ENCODE data around the gene CLN5.

Gene CLN5

DNA sequence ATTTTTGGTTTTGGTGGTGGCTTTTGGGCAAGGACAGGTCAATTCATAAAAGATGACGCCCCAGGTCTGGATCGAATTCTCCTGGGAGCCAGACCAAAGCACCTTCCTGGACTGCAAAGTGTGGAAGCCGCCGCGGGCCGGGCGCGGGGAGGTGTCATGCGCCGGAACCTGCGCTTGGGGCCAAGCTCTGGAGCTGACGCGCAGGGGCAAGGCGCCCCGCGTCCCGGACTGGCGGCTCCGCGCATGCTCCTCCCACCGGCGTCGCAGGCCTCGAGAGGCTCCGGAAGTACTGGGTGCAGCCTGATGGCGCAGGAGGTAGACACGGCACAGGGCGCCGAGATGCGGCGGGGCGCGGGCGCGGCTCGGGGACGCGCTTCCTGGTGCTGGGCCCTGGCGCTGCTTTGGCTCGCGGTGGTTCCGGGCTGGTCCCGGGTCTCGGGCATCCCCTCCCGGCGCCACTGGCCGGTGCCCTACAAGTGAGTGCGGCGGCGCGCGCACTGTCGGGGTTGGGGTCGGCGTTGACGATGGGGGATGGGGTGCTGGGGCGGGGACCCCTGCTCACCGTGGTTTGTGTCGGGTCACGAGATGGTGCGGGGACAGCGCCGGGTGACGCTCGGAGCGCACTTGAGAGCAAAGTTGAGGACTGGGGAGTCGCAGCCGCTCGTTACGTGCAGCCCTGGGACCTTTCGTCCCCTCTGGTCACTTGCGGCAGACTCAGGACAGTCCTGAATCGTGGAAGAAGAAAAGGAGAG, at the start of gene CLN5:
CLN5 (plus strand) TSS at position 286 of the 752 bp plus-strand sequence; CDS start at position 304, 18 bp downstream.
- Histone ChIP-seq H3K9ac (ENCODE audit: low read length) (peak within 1 kb of the TSS; percentile 87), H2AFZ (ENCODE audit: low read depth, low read length, severe bottlenecking) (peak within 1 kb of the TSS; percentile 95), H3K4me3 (ENCODE audit: insufficient read depth, low read length, poor library complexity, severe bottlenecking) (peak within 1 kb of the TSS; percentile 84), H3F3A (ENCODE audit: insufficient read depth) (no peaks in the 10 kb centered on the region), H4K20me1 (ENCODE audit: low read depth, low read length) (no peaks in the 10 kb centered on the region), H3K4me2 (ENCODE audit: low read depth, low read length, poor library complexity, severe bottlenecking) (peak within 1 kb of the TSS; percentile 70), H3K9me2 (replicated peaks; ENCODE audit: insufficient read depth, low read length) (no peaks in the 10 kb centered on the region), H3K79me2 (ENCODE audit: insufficient read depth, low read length) (0 out of 2 replicates have a peak, but pooled peaks cover 3% of the 10 kb centered on the region), H3K27me3 (ENCODE audit: low read length) (no peaks in the 10 kb centered on the region), H3K9me3 (ENCODE audit: insufficient read depth, low read length) (no peaks in the 10 kb centered on the region), H3K27ac (ENCODE audit: low read depth, low read length) (peak within 1 kb of the TSS; percentile 30), H3K36me3 (ENCODE audit: low read length) (no peaks in the 10 kb centered on the region)
- no peak for TF ChIP-seq EZH2phosphoT487 (conservative IDR thresholded peaks at IDR 0.05; ENCODE audit: low read length)
- TF ChIP-seq, protein P1, sequence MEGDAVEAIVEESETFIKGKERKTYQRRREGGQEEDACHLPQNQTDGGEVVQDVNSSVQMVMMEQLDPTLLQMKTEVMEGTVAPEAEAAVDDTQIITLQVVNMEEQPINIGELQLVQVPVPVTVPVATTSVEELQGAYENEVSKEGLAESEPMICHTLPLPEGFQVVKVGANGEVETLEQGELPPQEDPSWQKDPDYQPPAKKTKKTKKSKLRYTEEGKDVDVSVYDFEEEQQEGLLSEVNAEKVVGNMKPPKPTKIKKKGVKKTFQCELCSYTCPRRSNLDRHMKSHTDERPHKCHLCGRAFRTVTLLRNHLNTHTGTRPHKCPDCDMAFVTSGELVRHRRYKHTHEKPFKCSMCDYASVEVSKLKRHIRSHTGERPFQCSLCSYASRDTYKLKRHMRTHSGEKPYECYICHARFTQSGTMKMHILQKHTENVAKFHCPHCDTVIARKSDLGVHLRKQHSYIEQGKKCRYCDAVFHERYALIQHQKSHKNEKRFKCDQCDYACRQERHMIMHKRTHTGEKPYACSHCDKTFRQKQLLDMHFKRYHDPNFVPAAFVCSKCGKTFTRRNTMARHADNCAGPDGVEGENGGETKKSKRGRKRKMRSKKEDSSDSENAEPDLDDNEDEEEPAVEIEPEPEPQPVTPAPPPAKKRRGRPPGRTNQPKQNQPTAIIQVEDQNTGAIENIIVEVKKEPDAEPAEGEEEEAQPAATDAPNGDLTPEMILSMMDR (IDR thresholded peaks at IDR 0.05; ENCODE audit: insufficient read depth, low read length, poor library complexity, severe bottlenecking): no peak

DNA sequence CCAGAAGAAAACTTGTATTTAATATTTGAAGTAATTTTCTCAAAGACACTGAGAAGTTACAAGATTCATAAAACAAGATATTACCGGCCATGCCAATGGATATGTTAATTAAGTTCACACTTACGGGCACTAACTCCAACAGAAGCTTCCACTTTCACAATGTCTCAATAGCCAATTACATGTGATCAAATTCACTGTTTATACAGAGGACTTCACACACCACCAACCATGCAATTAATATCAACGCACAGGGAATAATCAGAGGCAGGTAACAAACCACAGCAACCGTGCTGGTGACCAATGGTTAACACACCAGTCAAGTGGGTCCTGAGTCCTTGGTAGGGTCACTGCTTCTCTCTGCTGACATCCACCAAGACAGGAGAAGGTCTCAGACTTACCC, 49.5 kb upstream of the CLN5 start:
- Histone ChIP-seq H3K4me2 (ENCODE audit: low read depth, low read length, poor library complexity, severe bottlenecking) (no peak overlapping the region), H3K27me3 (ENCODE audit: low read length) (no peaks in the 10 kb centered on the region), H3K9me2 (replicated peaks; ENCODE audit: insufficient read depth, low read length) (no peaks in the 10 kb centered on the region), H3K36me3 (ENCODE audit: low read length) (no peaks in the 10 kb centered on the region), H3K9ac (ENCODE audit: low read length) (no peak overlapping the region), H3K4me3 (ENCODE audit: insufficient read depth, low read length, poor library complexity, severe bottlenecking) (no peak overlapping the region), H3K79me2 (ENCODE audit: insufficient read depth, low read length) (no peaks in the 10 kb centered on the region), H3F3A (ENCODE audit: insufficient read depth) (no peaks in the 10 kb centered on the region), H3K27ac (ENCODE audit: low read depth, low read length) (no peak overlapping the region), H2AFZ (ENCODE audit: low read depth, low read length, severe bottlenecking) (no peak overlapping the region), H4K20me1 (ENCODE audit: low read depth, low read length) (no peaks in the 10 kb centered on the region), H3K9me3 (ENCODE audit: insufficient read depth, low read length) (peaks cover 4% of the 10 kb centered on the region; the same call in 1 of the 2 replicates)
- TF ChIP-seq, protein P1 (IDR thresholded peaks at IDR 0.05; ENCODE audit: insufficient read depth, low read length, poor library complexity, severe bottlenecking): no peak
- no peak for TF ChIP-seq EZH2phosphoT487 (conservative IDR thresholded peaks at IDR 0.05; ENCODE audit: low read length)

- H3K4me3 ChIP-seq (ENCODE audit: insufficient read depth, low read length, poor library complexity, severe bottlenecking): no peak overlapping the region
- TF ChIP-seq, protein P1 (IDR thresholded peaks at IDR 0.05; ENCODE audit: insufficient read depth, low read length, poor library complexity, severe bottlenecking): no peak
- no peak for TF ChIP-seq EZH2phosphoT487 (conservative IDR thresholded peaks at IDR 0.05; ENCODE audit: low read length)
- no peak overlapping the region for H2AFZ ChIP-seq (ENCODE audit: low read depth, low read length, severe bottlenecking)
- H3K27ac ChIP-seq (ENCODE audit: low read depth, low read length): no peak overlapping the region
- peaks cover 4% of the 10 kb centered on the region; the same call in 1 of the 2 replicates for H3K9me3 ChIP-seq (ENCODE audit: insufficient read depth, low read length)
- no peaks in the 10 kb centered on the region for H3K27me3 ChIP-seq (ENCODE audit: low read length)
- H3K36me3 ChIP-seq (ENCODE audit: low read length): no peaks in the 10 kb centered on the region
- no peak overlapping the region for H3K9ac ChIP-seq (ENCODE audit: low read length)
- H3K9me2 ChIP-seq (replicated peaks; ENCODE audit: insufficient read depth, low read length): no peaks in the 10 kb centered on the region
- H4K20me1 ChIP-seq (ENCODE audit: low read depth, low read length): no peaks in the 10 kb centered on the region
- H3K79me2 ChIP-seq (ENCODE audit: insufficient read depth, low read length): no peaks in the 10 kb centered on the region
- H3F3A ChIP-seq (ENCODE audit: insufficient read depth): no peaks in the 10 kb centered on the region
- H3K4me2 ChIP-seq (ENCODE audit: low read depth, low read length, poor library complexity, severe bottlenecking): no peak overlapping the region
Observed at GRCh38 chr13:76943646-76944045, 48.2 kb upstream of the CLN5 start.

Data from SU-DHL-6 (cell line).